Aorta (tissue), 5 donors: ENCODE results near the gene JMJD6. TPM values are rescaled to one million over a fixed set of nuclear protein-coding genes. Genes with fewer than 3 reads are reported as not detected.

Source experiments
- ATAC-seq: fragments of 200-7000 bp; cut with Tn5 transposase; one replicate; pipeline ENCODE4 v1.9.1; 2022; ENCODE audit warnings: moderate library complexity; ENCODE audit not compliant: low FRiP score
- DNase-seq, 2 donors: peaks; one replicate each; pipeline ENCODE4 v3.0.0-alpha.2; 2020
- H3K27ac ChIP-seq, 2 donors: one replicate each; pipeline ENCODE4 v1.5.1; 2013; ENCODE audit warnings: low read length in 2 of 2, mild to moderate bottlenecking in 2 of 2, moderate library complexity in 2 of 2, control low read depth in 1 of 2, inconsistent platforms in 1 of 2, low read depth in 1 of 2
- H3K27me3 ChIP-seq, 2 donors: one replicate each; pipeline ENCODE4 v1.6.1; 2013; ENCODE audit warnings: control low read depth in 1 of 2, low read length in 1 of 2, mild to moderate bottlenecking in 1 of 2, moderate library complexity in 1 of 2; ENCODE audit not compliant: insufficient read depth in 2 of 2, control insufficient read depth in 1 of 2
- H3K36me3 ChIP-seq, 2 donors: one replicate each; pipeline ENCODE4 v1.6.1; 2013; ENCODE audit warnings: control low read depth in 1 of 2, low read length in 1 of 2, mild to moderate bottlenecking in 1 of 2; ENCODE audit not compliant: insufficient read depth in 2 of 2, control insufficient read depth in 1 of 2
- H3K4me1 ChIP-seq, 2 donors: one replicate each; pipeline ENCODE4 v1.6.1; 2013; ENCODE audit warnings: low read length in 2 of 2, control low read depth in 1 of 2, mild to moderate bottlenecking in 1 of 2, moderate library complexity in 1 of 2; ENCODE audit not compliant: insufficient read depth in 2 of 2, control insufficient read depth in 1 of 2
- H3K4me3 ChIP-seq, 2 donors: one replicate each; pipeline ENCODE4 v1.5.1; 2013; ENCODE audit warnings: low read length in 2 of 2, control low read depth in 1 of 2, mild to moderate bottlenecking in 1 of 2
- H3K9me3 ChIP-seq: one replicate; pipeline ENCODE4 v1.6.1; 2013; ENCODE audit warnings: mild to moderate bottlenecking, low read length; ENCODE audit not compliant: control insufficient read depth
- WGBS, 2 donors: extraction: QIAGEN DNeasy Blood & Tissue Kit; methylation state at CpG; one replicate each; pipeline ENCODE4 v1.1.7; 2013; 5-methylcytosine and 5-hydroxymethylcytosine counted together
- intact Hi-C, 2 donors: fragments of 100-400 bp; cut with DNase I; formaldehyde crosslinking; loops; one replicate each; pipeline versions ENCODE4 v1.14.2 to v1.15.0; 2022
- polyA plus RNA-seq, 2 donors: library from polyadenylated mRNA; stranded (reverse); fragments of 200-250 nt; gene quantifications; one replicate each; pipeline ENCODE4 v1.2.3, GENCODE V29; 2013
- total RNA-seq, 2 donors: library from RNA; stranded (reverse); fragmentation: NEBNext Ultra II Directional; extraction: Animal tissue kit (Norgen Biotek cat#: 25700); gene quantifications; one replicate each; pipeline ENCODE4 v1.2.1, GENCODE V29; 2021
- donor health status: healthy with polysubstance abuse.
- donor health status: Bipolar disorder and iron deficiency.
- donor health status: DM: no; HTN: no; CAD: no.
- donor health status: DM: no; HTN: no; CAD: no.
- donor health status: DM: yes; HTN: yes; CAD: no.

Gene JMJD6
- total and polyA plus RNA-seq, 4 donors: 29.3 to 82.5 (median 45.9) TPM

- Histone ChIP-seq H3K4me1 (peaks cover 0 to 2% of the 10 kb centered on the region in 2 donors), H3K36me3 (peaks cover 2 to 4% of the 10 kb centered on the region in 2 donors)
- ATAC-seq: no peak
These were observed 12.1 kb upstream of the JMJD6 start for GRCh38 chr17:76738468-76738850.

DNA sequence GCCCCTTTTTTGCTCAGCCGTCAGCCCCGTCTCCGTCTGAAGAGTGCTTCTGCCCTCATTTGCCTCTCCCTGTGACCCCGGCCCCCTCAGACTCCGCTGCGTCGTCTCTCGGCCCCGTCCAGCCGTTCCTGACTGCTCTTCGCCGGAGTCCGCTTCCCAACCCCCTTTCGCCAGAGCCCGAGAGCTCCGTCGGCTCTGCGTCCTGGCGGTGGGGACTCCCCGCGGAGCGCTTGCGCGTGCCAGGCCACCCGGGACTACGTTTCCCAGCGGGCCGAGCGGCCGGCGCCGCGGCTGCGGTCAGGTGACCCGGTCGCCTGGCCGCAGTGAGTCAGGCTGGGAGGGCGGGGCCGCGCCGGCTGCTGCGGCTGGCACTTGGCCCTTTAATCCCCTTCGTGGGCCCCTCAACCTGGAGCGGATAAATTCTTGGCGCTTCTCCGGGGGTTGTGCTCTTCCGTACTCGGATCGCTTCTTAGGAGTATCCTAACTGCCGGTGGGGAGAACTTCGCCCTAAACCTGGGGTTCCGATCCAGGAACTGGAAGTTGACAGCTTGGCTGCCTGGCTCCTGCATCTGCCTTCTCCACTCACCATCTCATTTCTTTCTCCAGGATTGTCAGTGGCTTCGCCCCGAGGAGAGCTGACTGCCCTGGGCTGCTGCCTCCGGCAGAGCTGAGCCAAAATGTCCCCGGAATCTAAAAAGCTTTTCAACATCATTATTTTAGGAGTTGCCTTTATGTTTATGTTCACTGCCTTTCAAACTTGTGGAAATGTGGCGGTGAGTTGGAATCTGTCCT is 11.5 kb upstream of the JMJD6 start, which contains the start of gene MFSD11:
Gene MFSD11, plus strand, starts transcription at position 444 of the 792 bp plus-strand sequence. Its CDS starts 234 bp downstream, at position 678.
- Histone ChIP-seq H3K27me3 (peaks cover 0 to 2% of the 10 kb centered on the region in 2 donors), H3K27ac (peak within 1 kb of the TSS; percentile 78 to 99), H3K4me1 (peaks cover 0 to 3% of the 10 kb centered on the region in 2 donors), H3K36me3 (peaks cover 3 to 4% of the 10 kb centered on the region in 2 donors), H3K4me3 (peak within 1 kb of the TSS; percentile 52 to 87), H3K9me3 (no peaks in the 10 kb centered on the region)
- WGBS, 2 donors: 0% methylated on average over 57 of the region's 57 CpGs
- intact Hi-C loops: no loop called here
- peak; percentile 94 to 97 for DNase-seq
- ATAC-seq: peak; percentile 92

More at GRCh38 chr17:76738468-76738850, 12.1 kb upstream of the JMJD6 start:
- no peak for DNase-seq
- Histone ChIP-seq H3K4me3 (peak overlapping the region; percentile 45 to 66), H3K27ac (peak overlapping the region in 1 of 2 donors; percentile 72), H3K9me3 (no peaks in the 10 kb centered on the region), H3K27me3 (peaks cover 0 to 2% of the 10 kb centered on the region in 2 donors)
- intact Hi-C loops: no loop called here
- 0 to 1% methylated on average over 7 of the region's 7 CpGs for WGBS, 2 donors

- ATAC-seq: peak; percentile 97
- Histone ChIP-seq H3K27me3 (peaks cover 0 to 2% of the 10 kb centered on the region in 2 donors), H3K27ac (peak within 1 kb of the TSS; percentile 78 to 99), H3K4me1 (peaks cover 0 to 3% of the 10 kb centered on the region in 2 donors), H3K36me3 (peaks cover 3 to 4% of the 10 kb centered on the region in 2 donors), H3K9me3 (no peaks in the 10 kb centered on the region), H3K4me3 (peak within 1 kb of the TSS; percentile 52 to 87)
- WGBS, 2 donors: 0% methylated on average over 39 to 60 of the region's 60 CpGs
- DNase-seq: peak; percentile 98 to 99
- intact Hi-C loops: no loop called here
These were observed 10.8 kb upstream of the JMJD6 start, which contains the start of gene SRSF2 for GRCh38 chr17:76737082-76737675. TSS of gene SRSF2 (minus strand) at chr17:76737331. CDS start at chr17:76737160, 171 bp downstream.

DNA sequence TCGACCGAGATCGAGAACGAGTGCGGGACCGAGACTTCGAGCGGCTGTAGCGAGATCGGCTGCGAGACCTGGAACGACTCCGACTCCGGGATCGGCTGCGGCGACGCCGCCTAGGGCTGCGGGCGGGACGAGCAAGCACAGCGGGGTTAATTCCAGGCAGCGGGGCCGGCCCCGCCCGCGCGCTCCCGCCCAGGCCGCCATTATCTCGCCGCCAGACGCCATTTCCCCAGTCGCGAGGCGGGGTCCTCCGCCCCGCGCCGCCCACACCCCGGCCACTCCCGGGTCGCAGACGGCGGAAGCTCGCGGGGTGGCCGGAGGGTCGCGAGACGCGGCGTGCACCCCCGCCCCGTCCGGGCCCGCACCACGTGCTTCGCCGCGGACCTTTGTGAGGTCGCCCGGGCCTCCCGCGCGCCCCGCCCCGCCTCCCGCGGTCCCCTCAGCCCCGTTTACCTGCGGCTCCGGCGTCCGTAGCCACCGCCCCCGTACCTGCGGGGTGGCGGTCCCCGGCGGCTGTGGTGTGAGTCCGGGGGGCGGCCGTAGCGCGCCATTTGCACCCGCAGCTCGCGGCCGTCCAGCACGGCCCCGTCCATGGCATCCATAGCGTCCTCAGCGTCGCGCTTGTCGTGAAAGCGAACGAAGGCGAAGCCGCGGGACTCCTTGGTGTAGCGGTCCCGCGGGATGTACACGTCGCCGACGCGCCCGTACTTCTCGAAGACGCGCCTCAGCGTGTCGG is 10.1 kb upstream of the JMJD6 start:
- Histone ChIP-seq H3K4me1 (peaks cover 0 to 3% of the 10 kb centered on the region in 2 donors), H3K36me3 (peaks cover 3 to 4% of the 10 kb centered on the region in 2 donors), H3K27me3 (peaks cover 0 to 2% of the 10 kb centered on the region in 2 donors), H3K9me3 (no peaks in the 10 kb centered on the region), H3K27ac (peak overlapping the region; percentile 78 to 89), H3K4me3 (peak overlapping the region; percentile 52 to 86)
- ATAC-seq (peak; percentile 78), DNase-seq (peak; percentile 85 to 93)
- 0 to 1% methylated on average over 46 to 117 of the region's 117 CpGs for WGBS, 2 donors
- intact Hi-C loops: no loop called here

GRCh38 chr17:76735586-76736348 is 9.4 kb upstream of the JMJD6 start:
- intact Hi-C loops: no loop called here
- Histone ChIP-seq H3K27ac (peak overlapping the region in 1 of 2 donors; percentile 84), H3K4me1 (peaks cover 0 to 3% of the 10 kb centered on the region in 2 donors), H3K9me3 (no peaks in the 10 kb centered on the region), H3K27me3 (peaks cover 0 to 2% of the 10 kb centered on the region in 2 donors), H3K36me3 (peaks cover 3 to 4% of the 10 kb centered on the region in 2 donors), H3K4me3 (peak overlapping the region; percentile 52 to 86)
- WGBS, 2 donors: 0 to 1% methylated on average over 20 of the region's 20 CpGs
- DNase-seq: no peak
- ATAC-seq: no peak

DNA sequence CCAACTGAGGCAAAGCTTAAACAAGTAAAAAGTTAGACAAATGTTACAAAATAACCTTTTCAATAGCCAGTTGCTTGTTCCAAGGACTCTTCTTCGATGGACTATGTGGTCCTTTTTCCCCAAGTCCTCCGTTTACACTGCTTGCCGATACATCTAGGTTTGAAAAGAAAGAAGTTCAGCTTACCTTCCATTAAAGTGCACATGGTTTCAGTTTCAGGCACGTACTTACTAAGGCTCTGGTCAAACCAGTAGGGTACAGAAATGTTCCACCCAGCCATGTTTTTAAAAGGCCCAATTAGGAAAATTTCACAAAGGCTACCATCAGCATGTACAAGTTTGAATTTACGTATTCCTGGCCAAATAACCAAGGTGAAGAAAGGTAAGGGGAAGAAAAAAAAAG is 8.6 kb upstream of the JMJD6 start:
- intact Hi-C loops: no loop called here
- H3K27ac ChIP-seq: no peak overlapping the region
- H3K36me3 ChIP-seq: peaks cover 3 to 4% of the 10 kb centered on the region in 2 donors
- DNase-seq (no peak), ATAC-seq (no peak)
- H3K4me3 ChIP-seq: peak overlapping the region in 1 of 2 donors; percentile 52
- H3K9me3 ChIP-seq: no peaks in the 10 kb centered on the region
- H3K4me1 ChIP-seq: peaks cover 0 to 3% of the 10 kb centered on the region in 2 donors
- H3K27me3 ChIP-seq: peaks cover 0 to 2% of the 10 kb centered on the region in 2 donors
- 16% methylated on average over 5 of the region's 5 CpGs for WGBS, 2 donors

GRCh38 chr17:76734080-76734840 is 7.9 kb upstream of the JMJD6 start:
- no peak for ATAC-seq
- no peak overlapping the region for H3K4me3 ChIP-seq
- peaks cover 0 to 2% of the 10 kb centered on the region in 2 donors for H3K27me3 ChIP-seq
- DNase-seq: no peak
- no peaks in the 10 kb centered on the region for H3K9me3 ChIP-seq
- intact Hi-C loops: no loop called here
- H3K36me3 ChIP-seq: peaks cover 3 to 4% of the 10 kb centered on the region in 2 donors
- peaks cover 0 to 3% of the 10 kb centered on the region in 2 donors for H3K4me1 ChIP-seq
- WGBS, 2 donors: 20 to 26% methylated on average over 8 of the region's 8 CpGs
- H3K27ac ChIP-seq: peak overlapping the region in 1 of 2 donors; percentile 53
